Gastrocnemius medialis (tissue), 4 donors: Measurements from ENCODE around the gene ZNF747. TPM values are rescaled to one million over a fixed set of nuclear protein-coding genes. Genes with fewer than 3 reads are reported as not detected.
A peak's percentile ranks its signal among the peaks of the same experiment; 100 is the strongest.

Source experiments
- ATAC-seq, 2 donors: fragments of 150-250 bp; one replicate each; pipeline ENCODE4 v1.9.1; 2016
- DNase-seq, 2 donors: peaks; one replicate each; pipeline ENCODE4 v3.0.0-alpha.2; 2019
- H3K27ac ChIP-seq, 4 donors: fragments of 200-600 bp; sonication (generic); 1 replicate in 1 of 4; 2 replicates in 3 of 4; pipeline ENCODE4 v1.5.1; 2016 to 2018; ENCODE audit warnings: mild to moderate bottlenecking in 2 of 4, moderate library complexity in 1 of 4
- H3K27me3 ChIP-seq, 3 donors: fragments of 200-600 bp; sonication (generic) in 2 of 3; 1 replicate in 1 of 3; 2 replicates in 2 of 3; pipeline versions ENCODE4 v1.5.1 to v1.6.0; 2016 to 2019; ENCODE audit warnings: mild to moderate bottlenecking in 1 of 3, moderate library complexity in 1 of 3
- H3K36me3 ChIP-seq, 2 donors: fragments of 200-600 bp; sonication (generic) in 1 of 2; one replicate each; pipeline ENCODE4 v1.5.1; 2017 to 2018
- H3K4me1 ChIP-seq, 2 donors: fragments of 200-600 bp; sonication (generic) in 1 of 2; one replicate each; pipeline ENCODE4 v1.5.1; 2016 to 2017; ENCODE audit warnings: mild to moderate bottlenecking in 2 of 2
- H3K4me3 ChIP-seq, 4 donors: fragments of 200-600 bp; sonication (generic) in 3 of 4; 1 replicate in 1 of 4; 2 replicates in 3 of 4; pipeline ENCODE4 v1.5.1; 2016 to 2019; ENCODE audit warnings: mild to moderate bottlenecking in 2 of 4
- H3K9me3 ChIP-seq, 3 donors: fragments of 200-600 bp; sonication (generic) in 2 of 3; 1 replicate in 1 of 3; 2 replicates in 2 of 3; pipeline ENCODE4 v1.5.1; 2016 to 2019
- CTCF ChIP-seq, 5 experiments: fragments of 450-650 bp in 3 of 5; fragments of 200-600 bp in 2 of 5; sonication (generic) in 2 of 5; IDR thresholded peaks in 4 of 5; conservative IDR thresholded peaks in 1 of 5; 1 replicate in 4 of 5; 2 replicates in 1 of 5; pipeline ENCODE4 v1.5.1; 2016 to 2019; ENCODE audit warnings: antibody characterized with exemption in 5 of 5, mild to moderate bottlenecking in 3 of 5, moderate library complexity in 3 of 5
- POLR2A ChIP-seq, 2 donors: fragments of 450-650 bp; IDR thresholded peaks; one replicate each; pipeline ENCODE4 v1.6.1; 2017; ENCODE audit warnings: antibody characterized with exemption in 2 of 2, mild to moderate bottlenecking in 2 of 2, moderate library complexity in 2 of 2
- in situ Hi-C, 4 donors: fragments of 200-750 bp; cut with MboI; loops; one replicate each; pipeline versions ENCODE4 v1.15.0 to v1.8.0; 2017; ENCODE audit warnings: low sequenced_read_pairs in 4 of 4
- intact Hi-C: fragments of 100-400 bp; cut with DNase I; formaldehyde crosslinking; loops from one replicate; pipeline ENCODE4 v1.15.1; 2023; ENCODE audit warnings: low total_unique reads
- total RNA-seq, 4 donors: library from RNA; depleted of rRNA; stranded (reverse); fragments of >200 nt; gene quantifications; one replicate each; pipeline versions ENCODE4 v1.1.0 to v1.2.3, GENCODE V29; 2016

Gene ZNF747
- total RNA-seq, 4 donors from 2014 or later: 8.6 to 17.5 (median 13.1) TPM

DNA sequence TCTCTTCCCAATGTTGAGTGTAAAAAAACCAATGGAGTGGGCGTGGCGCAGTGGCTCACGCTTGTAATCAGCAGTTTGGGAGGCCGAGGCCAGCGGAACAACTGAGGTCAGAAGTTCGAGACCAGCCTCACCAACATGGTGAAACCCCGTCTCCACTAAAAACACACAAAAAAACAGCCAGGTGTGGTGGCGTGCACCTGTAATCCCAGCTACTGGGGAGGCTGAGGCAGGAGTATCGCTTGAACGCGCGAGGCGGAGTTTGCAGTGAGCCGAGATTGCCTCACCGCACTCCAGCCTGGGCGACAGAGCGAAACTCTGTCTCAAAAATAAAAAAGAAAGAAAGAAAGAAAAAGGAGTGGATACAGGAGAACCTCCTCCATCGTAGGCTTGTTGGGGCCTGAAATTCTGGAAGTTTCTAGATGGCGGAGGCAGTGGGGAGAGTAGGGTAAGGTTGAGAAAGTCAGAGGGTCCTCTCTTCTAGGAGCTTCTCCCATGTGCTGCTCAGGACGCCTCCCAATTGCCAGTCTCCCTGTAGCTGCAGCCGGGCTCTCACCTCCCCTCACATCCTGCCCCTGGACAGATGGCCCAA is 24.2 kb upstream of the ZNF747 start:
- intact Hi-C loops: loop anchor here (1.0 to 10.0 kb wide), 7 partner anchors 12 to 91 kb away; partner anchors contain the start of genes PRR14, ZNF688, ZNF768 and ZNF785
- Histone ChIP-seq H3K4me1 (peaks cover 16 to 24% of the 10 kb centered on the region in 2 donors), H3K36me3 (peaks cover 0 to 14% of the 10 kb centered on the region in 2 donors), H3K4me3 (peak overlapping the region; percentile 52 to 99 (median 93)), H3K9me3 (no peaks in the 10 kb centered on the region), H3K27me3 (no peaks in the 10 kb centered on the region), H3K27ac (peak overlapping the region; percentile 95 to 99 (median 98))
- no peak for DNase-seq
- ATAC-seq: no peak
- TF ChIP-seq CTCF (IDR thresholded peaks at IDR 0.05 in 4 of 5, conservative IDR thresholded peaks at IDR 0.05 in 1 of 5): no peak
- no peak for TF ChIP-seq POLR2A (IDR thresholded peaks at IDR 0.05)
- in situ Hi-C loops: no loop called here

- in situ Hi-C loops (no loop called here), intact Hi-C loops (loop anchor here (1.0 to 10.0 kb wide), 7 partner anchors 13 to 92 kb away; partner anchors contain the start of genes PRR14, ZNF688, ZNF768 and ZNF785)
- ATAC-seq: peak; percentile 94 to 98
- TF ChIP-seq CTCF (IDR thresholded peaks at IDR 0.05 in 4 of 5, conservative IDR thresholded peaks at IDR 0.05 in 1 of 5) (no peak), POLR2A (IDR thresholded peaks at IDR 0.05) (peak; percentile 49)
- Histone ChIP-seq H3K36me3 (peaks cover 0 to 14% of the 10 kb centered on the region in 2 donors), H3K27me3 (no peaks in the 10 kb centered on the region), H3K9me3 (no peaks in the 10 kb centered on the region), H3K4me3 (peak within 1 kb of the TSS; percentile 88 to 99 (median 98)), H3K27ac (peak within 1 kb of the TSS; percentile 95 to 99 (median 98)), H3K4me1 (peaks cover 22 to 28% of the 10 kb centered on the region in 2 donors)
- peak; percentile 99 for DNase-seq
These were observed 23.5 kb upstream of the ZNF747 start, which contains the start of gene ZNF764 for GRCh38 chr16:30557957-30558788. Gene ZNF764, minus strand, starts transcription at chr16:30558374. Its CDS starts 192 bp downstream, at chr16:30558182.

- in situ Hi-C loops (no loop called here), intact Hi-C loops (loop anchor here (10.0 kb wide), 1 partner anchor 73 kb away; no protein-coding TSS in a partner anchor)
- no peak for TF ChIP-seq POLR2A (IDR thresholded peaks at IDR 0.05)
- peak in 1 of 5 experiments; percentile 13 for TF ChIP-seq CTCF (IDR thresholded peaks at IDR 0.05 in 4 of 5, conservative IDR thresholded peaks at IDR 0.05 in 1 of 5)
- DNase-seq (no peak), ATAC-seq (peak; percentile 1 to 2)
- peak overlapping the region; percentile 88 to 99 (median 98) for H3K4me3 ChIP-seq
- H3K36me3 ChIP-seq: peaks cover 0 to 14% of the 10 kb centered on the region in 2 donors
- no peaks in the 10 kb centered on the region for H3K27me3 ChIP-seq
- H3K9me3 ChIP-seq: no peaks in the 10 kb centered on the region
- H3K4me1 ChIP-seq: peaks cover 24 to 29% of the 10 kb centered on the region in 2 donors
- H3K27ac ChIP-seq: peak overlapping the region; percentile 95 to 99 (median 98)
These were observed 23.0 kb upstream of the ZNF747 start for GRCh38 chr16:30557707-30557956.

DNA sequence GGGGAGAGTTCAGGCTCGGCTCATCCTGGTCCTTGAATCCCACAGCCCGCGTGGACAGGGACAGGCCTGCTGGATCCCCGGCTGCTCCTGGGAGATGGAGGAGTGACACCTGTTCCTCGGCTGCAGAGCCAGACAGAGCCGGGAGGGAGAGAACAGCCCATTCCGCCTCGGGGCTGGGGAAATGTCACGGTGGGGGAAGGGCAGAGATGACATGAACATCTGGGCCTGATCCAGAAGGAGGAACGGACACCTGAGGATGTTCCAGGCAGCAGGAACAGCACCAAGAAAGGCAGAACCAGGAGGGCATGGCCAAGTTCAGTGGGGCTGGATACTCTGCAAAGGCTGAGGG is 21.4 kb upstream of the ZNF747 start:
- H3K4me3 ChIP-seq: no peak overlapping the region
- in situ Hi-C loops: no loop called here
- ATAC-seq (peak in 1 of 2 donors; percentile 42), DNase-seq (peak; percentile 44 to 85)
- H3K27me3 ChIP-seq: no peaks in the 10 kb centered on the region
- TF ChIP-seq POLR2A (IDR thresholded peaks at IDR 0.05) (no peak), CTCF (IDR thresholded peaks at IDR 0.05 in 4 of 5, conservative IDR thresholded peaks at IDR 0.05 in 1 of 5) (no peak)
- intact Hi-C loops: loop anchor here (10.0 kb wide), 1 partner anchor 71 kb away; no protein-coding TSS in a partner anchor
- H3K36me3 ChIP-seq: peaks cover 0 to 14% of the 10 kb centered on the region in 2 donors
- peak overlapping the region; percentile 34 to 99 (median 98) for H3K27ac ChIP-seq
- no peaks in the 10 kb centered on the region for H3K9me3 ChIP-seq
- peaks cover 28 to 29% of the 10 kb centered on the region in 2 donors for H3K4me1 ChIP-seq
